ENCODE measurements around the gene SIGLEC7.

GRCh38 chr19:51196181-51196580 is 54.1 kb downstream of the SIGLEC7 start:
- TF ChIP-seq CTCF (IDR thresholded peaks at IDR 0.05): no peak
- no peak for TF ChIP-seq POLR2A (IDR thresholded peaks at IDR 0.05)
